Stimulated activated CD4-positive, alpha-beta T cell treated with anti-CD3 and anti-CD28 coated beads, TNF-alpha, amount 100 ng/mL, for 48 hours (primary cell): ENCODE measurements around the gene PRDM16.

Experiments used
- DNase-seq, 3 donors: peaks; one replicate each; pipeline ENCODE4 v3.0.0-alpha.2; 2020; ENCODE audit warnings: low read depth in 3 of 3

Gene PRDM16

GRCh38 chr1:3355089-3355488, 286.1 kb downstream of the PRDM16 start:
- DNase-seq, result no peak

GRCh38 chr1:3355894-3356826, 287.2 kb downstream of the PRDM16 start:
- DNase-seq, result no peak

GRCh38 chr1:3356827-3357460, 287.9 kb downstream of the PRDM16 start:
- no peak for DNase-seq

GRCh38 chr1:3357526-3358297, 288.7 kb downstream of the PRDM16 start:
- no peak for DNase-seq

GRCh38 chr1:3359351-3359750, 290.3 kb downstream of the PRDM16 start:
- no peak for DNase-seq

- no peak for DNase-seq
Observed at GRCh38 chr1:3359756-3360440, 290.9 kb downstream of the PRDM16 start.

GRCh38 chr1:3360646-3361257, 291.7 kb downstream of the PRDM16 start:
- no peak for DNase-seq

GRCh38 chr1:3363023-3363422, 294.0 kb downstream of the PRDM16 start:
- DNase-seq, result no peak

GRCh38 chr1:3363756-3364155, 294.8 kb downstream of the PRDM16 start:
- no peak for DNase-seq

GRCh38 chr1:3364551-3364950, 295.5 kb downstream of the PRDM16 start:
- DNase-seq, result no peak

- no peak for DNase-seq
Observed at GRCh38 chr1:3364983-3365382, 296.0 kb downstream of the PRDM16 start.

GRCh38 chr1:3365523-3366125, 296.6 kb downstream of the PRDM16 start:
- no peak for DNase-seq

- DNase-seq, result no peak
Observed at GRCh38 chr1:3366126-3367051, 297.4 kb downstream of the PRDM16 start.

- DNase-seq, result no peak
Observed at GRCh38 chr1:3367376-3367775, 298.4 kb downstream of the PRDM16 start.

GRCh38 chr1:3368059-3368458, 299.1 kb downstream of the PRDM16 start:
- no peak for DNase-seq

GRCh38 chr1:3368711-3369445, 299.9 kb downstream of the PRDM16 start:
- DNase-seq, result no peak

- DNase-seq, result no peak
Observed at GRCh38 chr1:3369446-3370076, 300.6 kb downstream of the PRDM16 start.

- DNase-seq, result no peak
Observed at GRCh38 chr1:3370856-3371703, 302.1 kb downstream of the PRDM16 start.
